MM.1S (cell line): ENCODE data around the gene BTNL3.

Source experiments
- DNase-seq: peaks from one replicate; pipeline ENCODE4 v3.0.0-alpha.2; 2015
- H2AFZ ChIP-seq: fragments of 300-600 bp; sonication (generic); 2 replicates; pipeline ENCODE4 v1.6.0; 2016; ENCODE audit warnings: antibody characterized with exemption, low read length
- H3F3A ChIP-seq: fragments of 300-600 bp; sonication (generic); 2 replicates; pipeline ENCODE4 v1.6.1; 2016; ENCODE audit warnings: mild to moderate bottlenecking, antibody characterized with exemption, low read length, moderate library complexity, mixed read lengths; ENCODE audit not compliant: insufficient read depth
- H3K27ac ChIP-seq: fragments of 300-600 bp; sonication (generic); 2 replicates; pipeline ENCODE4 v1.5.1; 2016; ENCODE audit warnings: mild to moderate bottlenecking, low read length
- H3K27me3 ChIP-seq: fragments of 300-600 bp; sonication (generic); replicated peaks from 2 replicates; pipeline ENCODE4 v1.6.0; 2016; ENCODE audit warnings: low read length; ENCODE audit not compliant: insufficient read depth
- H3K36me3 ChIP-seq: fragments of 300-600 bp; sonication (generic); replicated peaks from 2 replicates; pipeline ENCODE4 v1.6.1; 2016; ENCODE audit warnings: mild to moderate bottlenecking, low read length, mixed read lengths; ENCODE audit not compliant: insufficient read depth
- H3K4me1 ChIP-seq: fragments of 300-600 bp; sonication (generic); 2 replicates; pipeline ENCODE4 v1.6.1; 2016; ENCODE audit warnings: low read length, mixed read lengths
- H3K4me2 ChIP-seq: fragments of 300-600 bp; sonication (generic); 2 replicates; pipeline ENCODE4 v1.6.0; 2016; ENCODE audit warnings: low read depth, low read length
- H3K4me3 ChIP-seq: fragments of 300-600 bp; sonication (generic); 2 replicates; pipeline ENCODE4 v1.5.1; 2016; ENCODE audit warnings: low read length, mixed read lengths
- H3K79me2 ChIP-seq: fragments of 300-600 bp; sonication (generic); 2 replicates; pipeline ENCODE4 v1.6.1; 2016; ENCODE audit warnings: mixed run types, low read length, mixed read lengths
- H3K9ac ChIP-seq: fragments of 300-600 bp; sonication (generic); 2 replicates; pipeline ENCODE4 v1.6.1; 2016; ENCODE audit warnings: low read length, mixed read lengths
- H3K9me2 ChIP-seq: fragments of 300-600 bp; sonication (generic); replicated peaks from 2 replicates; pipeline ENCODE4 v1.6.1; 2016; ENCODE audit warnings: mild to moderate bottlenecking, low read length, mixed read lengths; ENCODE audit not compliant: insufficient read depth
- H3K9me3 ChIP-seq: fragments of 300-600 bp; sonication (generic); replicated peaks from 2 replicates; pipeline ENCODE4 v1.6.1; 2016; ENCODE audit warnings: mild to moderate bottlenecking, low read length, mixed read lengths; ENCODE audit not compliant: insufficient read depth
- H4K20me1 ChIP-seq: fragments of 300-600 bp; sonication (generic); 2 replicates; pipeline ENCODE4 v1.6.1; 2016; ENCODE audit warnings: mild to moderate bottlenecking, low read length, moderate library complexity, mixed read lengths; ENCODE audit not compliant: insufficient read depth
- CTCF ChIP-seq: fragments of 300-600 bp; sonication (generic); IDR thresholded peaks from 2 replicates; pipeline ENCODE4 v1.5.1; 2016; ENCODE audit warnings: antibody characterized with exemption, low read length, mixed read lengths
- EZH2 ChIP-seq: fragments of 300-600 bp; sonication (generic); optimal IDR thresholded peaks from 2 replicates; pipeline ENCODE3; 2017; ENCODE audit warnings: low read depth, mild to moderate bottlenecking, antibody characterized with exemption, low read length, mixed read lengths
- EZH2phosphoT487 ChIP-seq: fragments of 300-600 bp; sonication (generic); IDR thresholded peaks from 2 replicates; pipeline ENCODE4 v1.6.1; 2018; ENCODE audit warnings: antibody characterized with exemption, low read length

The BTNL3 gene

GRCh38 chr5:181024245-181025064, 35.8 kb downstream of the BTNL3 start:
- H3K36me3 ChIP-seq = no peaks in the 10 kb centered on the region
- H3K27ac ChIP-seq = no peak overlapping the region
- no peaks in the 10 kb centered on the region for H3F3A ChIP-seq
- no peaks in the 10 kb centered on the region for H3K4me1 ChIP-seq
- no peaks in the 10 kb centered on the region; the same call in 1 of the 2 replicates for H3K27me3 ChIP-seq
- no peak overlapping the region for H3K4me2 ChIP-seq
- no peak overlapping the region for H3K9ac ChIP-seq
- no peak overlapping the region for H2AFZ ChIP-seq
- H4K20me1 ChIP-seq = no peaks in the 10 kb centered on the region
- no peaks in the 10 kb centered on the region for H3K79me2 ChIP-seq
- no peaks in the 10 kb centered on the region for H3K9me2 ChIP-seq
- TF ChIP-seq EZH2phosphoT487 = no peak
- no peak for TF ChIP-seq EZH2
- no peak for TF ChIP-seq CTCF
- DNase-seq = no peak
- H3K4me3 ChIP-seq = no peak overlapping the region
- no peaks in the 10 kb centered on the region for H3K9me3 ChIP-seq

- Histone ChIP-seq H3K9ac (no peak overlapping the region), H2AFZ (no peak overlapping the region), H3K27me3 (no peaks in the 10 kb centered on the region; the same call in 1 of the 2 replicates), H3K9me3 (no peaks in the 10 kb centered on the region), H3K4me1 (no peaks in the 10 kb centered on the region), H3F3A (no peaks in the 10 kb centered on the region), H3K4me3 (no peak overlapping the region), H3K79me2 (no peaks in the 10 kb centered on the region), H3K27ac (no peak overlapping the region), H3K36me3 (no peaks in the 10 kb centered on the region), H3K9me2 (no peaks in the 10 kb centered on the region), H4K20me1 (no peaks in the 10 kb centered on the region), H3K4me2 (no peak overlapping the region)
- TF ChIP-seq EZH2 (no peak), EZH2phosphoT487 (no peak), CTCF (no peak)
- no peak for DNase-seq
Observed at GRCh38 chr5:181027452-181028031, 38.9 kb downstream of the BTNL3 start.

- Histone ChIP-seq H3K4me1 (no peaks in the 10 kb centered on the region), H4K20me1 (no peaks in the 10 kb centered on the region), H3K4me2 (no peak overlapping the region), H3K9ac (no peak overlapping the region), H3K9me3 (no peaks in the 10 kb centered on the region), H3K79me2 (no peaks in the 10 kb centered on the region), H3K9me2 (no peaks in the 10 kb centered on the region), H3K27me3 (peaks cover under 1% of the 10 kb centered on the region; the same call in 1 of the 2 replicates), H2AFZ (no peak overlapping the region), H3K27ac (no peak overlapping the region), H3K4me3 (no peak overlapping the region), H3K36me3 (no peaks in the 10 kb centered on the region), H3F3A (no peaks in the 10 kb centered on the region)
- no peak for TF ChIP-seq CTCF
- no peak for TF ChIP-seq EZH2phosphoT487
- TF ChIP-seq EZH2 = no peak
- DNase-seq = no peak
Observed at GRCh38 chr5:181028032-181028819, 39.6 kb downstream of the BTNL3 start.
